K562 (cell line): Measurements from ENCODE around the gene RNF17. TPM values are rescaled to one million over a fixed set of nuclear protein-coding genes. Genes with fewer than 3 reads are reported as not detected.

Source experiments
- AFF1 ChIP-seq, 2 experiments: fragments of 450-650 bp; IDR thresholded peaks; 2 replicates each; pipeline ENCODE4 v1.6.1; 2018; ENCODE audit warnings: mild to moderate bottlenecking in 2 of 2, low read depth in 1 of 2; ENCODE audit not compliant: partially characterized antibody in 2 of 2
- BRD9 ChIP-seq: fragments of 450-650 bp; IDR thresholded peaks from 2 replicates; pipeline ENCODE4 v1.6.1; 2018; ENCODE audit warnings: low read depth; ENCODE audit not compliant: partially characterized antibody
- CAMTA2 ChIP-seq: fragments of 250-450 bp; sonication (Bioruptor Pico); conservative IDR thresholded peaks from 2 replicates; pipeline ENCODE4 v1.5.1; 2022
- EGR1 ChIP-seq: fragments of 450-650 bp; conservative IDR thresholded peaks from 2 replicates; pipeline ENCODE4 v1.6.1; 2017; ENCODE audit warnings: mild to moderate bottlenecking
- ELK3 ChIP-seq: fragments of 450-650 bp; formaldehyde crosslinking; IDR thresholded peaks from 2 replicates; pipeline ENCODE4 v1.4.0; 2020; ENCODE audit warnings: mild to moderate bottlenecking
- HMG20A ChIP-seq: fragments of 450-650 bp; formaldehyde crosslinking; conservative IDR thresholded peaks from 2 replicates; pipeline ENCODE4 v1.4.0; 2020; ENCODE audit warnings: mild to moderate bottlenecking, mixed read lengths
- HOXB6 ChIP-seq: fragments of 250-450 bp; sonication (Bioruptor Pico); IDR thresholded peaks from 2 replicates; pipeline ENCODE4 v1.5.1; 2022; ENCODE audit warnings: mild to moderate bottlenecking, borderline replicate concordance
- MAFF ChIP-seq: IDR thresholded peaks from 2 replicates; pipeline ENCODE4 v1.6.1; 2012; ENCODE audit warnings: low read length, improper control_type of control experiment
- POLR2AphosphoS2 ChIP-seq: IDR thresholded peaks from 2 replicates; pipeline ENCODE4 v1.6.1; 2012; ENCODE audit warnings: low read length, improper control_type of control experiment
- PTRF ChIP-seq: fragments of 450-650 bp; IDR thresholded peaks from 2 replicates; pipeline ENCODE4 v1.6.1; 2016; ENCODE audit warnings: mild to moderate bottlenecking, missing genetic modification characterization, missing compliant biosample characterization
- PTTG1 ChIP-seq: fragments of 450-650 bp; IDR thresholded peaks from 2 replicates; pipeline ENCODE4 v1.6.1; 2016; ENCODE audit warnings: low read depth, mild to moderate bottlenecking, missing genetic modification characterization, missing compliant biosample characterization
- RB1 ChIP-seq: fragments of 450-650 bp; IDR thresholded peaks from 2 replicates; pipeline ENCODE4 v1.6.1; 2017; ENCODE audit warnings: low read depth, mild to moderate bottlenecking
- RBM22 ChIP-seq: fragments of 200-400 bp; formaldehyde crosslinking; IDR thresholded peaks from 2 replicates; pipeline ENCODE4 v1.6.1; 2018; ENCODE audit warnings: low read length, low read depth; ENCODE audit not compliant: poor library complexity, severe bottlenecking
- RBM25 ChIP-seq: fragments of 200-400 bp; formaldehyde crosslinking; IDR thresholded peaks from 2 replicates; pipeline ENCODE4 v1.6.1; 2018; ENCODE audit warnings: low read length, low read depth, moderate library complexity; ENCODE audit not compliant: severe bottlenecking
- SIN3A ChIP-seq, 2 experiments: fragments of 150-350 bp in 1 of 2; IDR thresholded peaks; 2 replicates each; pipeline ENCODE4 v1.6.1; 2011 to 2016; ENCODE audit warnings: borderline replicate concordance in 2 of 2, low read depth in 2 of 2, low read length in 2 of 2, mild to moderate bottlenecking in 2 of 2, moderate library complexity in 2 of 2; ENCODE audit not compliant: control insufficient read depth in 1 of 2
- SIRT6 ChIP-seq: IDR thresholded peaks from one replicate; pipeline ENCODE4 v1.6.1; 2012; ENCODE audit warnings: low read depth, mild to moderate bottlenecking, control low read depth, inconsistent platforms, low read length, moderate library complexity
- SMAD3 ChIP-seq: fragments of 450-650 bp; formaldehyde crosslinking; conservative IDR thresholded peaks from 2 replicates; pipeline ENCODE4 v1.4.0; 2020; ENCODE audit warnings: mild to moderate bottlenecking
- TCF7L2 ChIP-seq: fragments of 150-350 bp; IDR thresholded peaks from 2 replicates; pipeline ENCODE4 v1.6.1; 2016; ENCODE audit warnings: low read depth, mild to moderate bottlenecking, low read length, moderate library complexity
- TRIM24 ChIP-seq, 2 experiments: fragments of 450-650 bp; IDR thresholded peaks; 2 replicates each; pipeline ENCODE4 v1.6.1; 2016
- U2AF1 ChIP-seq: fragments of 200-400 bp; formaldehyde crosslinking; optimal IDR thresholded peaks from 2 replicates; pipeline ENCODE3; 2017; ENCODE audit warnings: mild to moderate bottlenecking, low read depth, low read length, moderate library complexity
- polyA plus RNA-seq, 8 experiments: library from polyadenylated mRNA; depleted of rRNA in 4 of 8; stranded (reverse) in 5 of 8; unstranded in 3 of 8; fragments of >200 nt; fragmentation: Nextera tagmentation in 2 of 8; fragmentation: Illumina TruSeq in 1 of 8; extraction: Ambion mirVana in 2 of 8; extraction: Trizol in 1 of 8; gene quantifications; 2 replicates each; pipeline versions ENCODE4 v1.2.1 to v1.2.3, GENCODE V29; 2011 to 2014; ENCODE audit warnings: inconsistent platforms in 1 of 8, missing spikeins in 1 of 8
- total RNA-seq, 7 experiments: library from RNA; depleted of rRNA in 6 of 7; stranded (reverse); fragments of >200 nt in 6 of 7; fragmentation: Illumina TruSeq in 2 of 7; extraction: Trizol in 2 of 7; gene quantifications; 2 replicates each; pipeline versions ENCODE4 v1.2.1 to v1.2.3, GENCODE V29; 2011 to 2021; ENCODE audit warnings: low replicate concordance in 1 of 7
- TF ChIP-seq, protein P1 (sequence below): fragments of 450-650 bp; IDR thresholded peaks from one replicate; pipeline ENCODE4 v1.6.1; 2018; ENCODE audit warnings: mild to moderate bottlenecking, moderate library complexity; ENCODE audit not compliant: partially characterized antibody

The RNF17 gene
- total and polyA plus RNA-seq, 9 of the 15 experiments (the other 6 are each of a cell fraction or from before 2014, with no cell fraction given), result 0.11 to 0.90 (median 0.58) TPM

DNA sequence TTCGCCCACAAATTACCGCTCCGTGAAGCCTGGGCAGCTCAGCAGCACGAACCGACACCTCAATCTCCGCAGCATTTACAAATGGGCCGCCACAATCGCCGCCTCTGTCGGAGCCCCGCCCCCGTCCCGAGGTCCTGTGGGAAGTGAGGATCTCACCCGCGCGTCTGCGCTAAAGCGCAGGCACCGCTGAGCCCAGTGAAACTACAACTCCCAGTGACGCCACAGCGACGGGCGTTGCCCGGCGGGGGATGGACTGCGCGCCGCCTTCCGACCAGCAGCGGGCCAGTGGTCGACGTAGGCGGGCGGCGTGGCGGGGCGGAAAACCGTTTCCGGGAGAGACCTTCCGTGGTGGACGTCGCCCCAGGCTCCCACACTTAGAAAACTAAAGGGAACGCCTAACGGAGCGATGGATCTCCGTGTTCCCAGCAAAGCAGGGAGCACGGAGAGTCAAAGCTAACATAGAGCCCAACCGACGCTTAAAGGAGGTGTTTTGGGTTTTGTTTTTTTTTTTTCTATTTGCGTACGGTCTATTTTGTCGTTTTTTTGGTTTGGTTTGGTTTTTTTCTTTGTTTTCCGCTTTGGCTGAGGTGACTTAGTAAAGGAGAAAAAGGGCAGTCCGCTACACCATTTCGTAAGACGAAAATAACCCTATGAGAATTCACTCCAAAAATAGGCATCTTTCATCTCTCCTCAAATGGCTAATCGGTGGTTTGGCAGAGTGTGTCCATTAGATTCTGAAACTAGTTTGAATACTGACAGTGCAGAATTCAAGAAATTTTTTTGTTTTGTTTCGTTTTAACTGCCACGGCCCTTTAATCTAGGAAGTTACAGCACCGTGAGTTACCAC is 159.0 kb downstream of the RNF17 start (continued):
- TF ChIP-seq PTTG1 (tag) (no peak), MAFF (no peak), SIN3A (IDR thresholded peaks at IDR 0.05; ENCODE audit: borderline replicate concordance in 2 of 2, control insufficient read depth in 1 of 2, low read depth in 2 of 2, low read length in 2 of 2) (peak; percentile 60 to 77; a peak in 2 of 4 replicates), ELK3 (CRISPR knock-in tag) (no peak), SMAD3 (CRISPR knock-in tag) (no peak), BRD9 (peak; percentile 90), RB1 (peak; percentile 48; the same call in 1 of the 2 replicates), HMG20A (no peak), RBM22 (no peak), SIRT6 (no peak), HOXB6 (CRISPR knock-in tag) (no peak), U2AF1 (peak; percentile 3), CAMTA2 (no peak), RBM25 (no peak), TCF7L2 (no peak), POLR2AphosphoS2 (no peak), AFF1 (IDR thresholded peaks at IDR 0.05; ENCODE audit: low read depth in 1 of 2, partially characterized antibody in 2 of 2) (peak; percentile 77 to 95), PTRF (no peak), EGR1 (peak; percentile 86), TRIM24 (IDR thresholded peaks at IDR 0.05) (no peak)
- TF ChIP-seq, protein P1, sequence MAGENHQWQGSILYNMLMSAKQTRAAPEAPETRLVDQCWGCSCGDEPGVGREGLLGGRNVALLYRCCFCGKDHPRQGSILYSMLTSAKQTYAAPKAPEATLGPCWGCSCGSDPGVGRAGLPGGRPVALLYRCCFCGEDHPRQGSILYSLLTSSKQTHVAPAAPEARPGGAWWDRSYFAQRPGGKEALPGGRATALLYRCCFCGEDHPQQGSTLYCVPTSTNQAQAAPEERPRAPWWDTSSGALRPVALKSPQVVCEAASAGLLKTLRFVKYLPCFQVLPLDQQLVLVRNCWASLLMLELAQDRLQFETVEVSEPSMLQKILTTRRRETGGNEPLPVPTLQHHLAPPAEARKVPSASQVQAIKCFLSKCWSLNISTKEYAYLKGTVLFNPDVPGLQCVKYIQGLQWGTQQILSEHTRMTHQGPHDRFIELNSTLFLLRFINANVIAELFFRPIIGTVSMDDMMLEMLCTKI, result no peak
